ENCODE measurements around the gene SLC38A3. TPM values are rescaled to one million over a fixed set of nuclear protein-coding genes. Genes with fewer than 3 reads are reported as not detected.

Gene SLC38A3
- total RNA-seq, 1 donor from 2014 or later: not detected

GRCh38 chr3:50196253-50196801, 8.7 kb upstream of the SLC38A3 start:
- H3K36me3 ChIP-seq: no peaks in the 10 kb centered on the region
- H3K27ac ChIP-seq: no peak overlapping the region
- TF ChIP-seq CTCF (IDR thresholded peaks at IDR 0.05): no peak
- H3K9me3 ChIP-seq: no peaks in the 10 kb centered on the region
- H3K4me1 ChIP-seq: peaks cover 10 to 15% of the 10 kb centered on the region in 2 donors
- H3K4me3 ChIP-seq: no peak overlapping the region
- DNase-seq (ENCODE audit: low spot score in 2 of 2): no peak
- intact Hi-C loops (cut with DNase I): no loop called here
- peaks cover 18% of the 10 kb centered on the region for H3K27me3 ChIP-seq

DNA sequence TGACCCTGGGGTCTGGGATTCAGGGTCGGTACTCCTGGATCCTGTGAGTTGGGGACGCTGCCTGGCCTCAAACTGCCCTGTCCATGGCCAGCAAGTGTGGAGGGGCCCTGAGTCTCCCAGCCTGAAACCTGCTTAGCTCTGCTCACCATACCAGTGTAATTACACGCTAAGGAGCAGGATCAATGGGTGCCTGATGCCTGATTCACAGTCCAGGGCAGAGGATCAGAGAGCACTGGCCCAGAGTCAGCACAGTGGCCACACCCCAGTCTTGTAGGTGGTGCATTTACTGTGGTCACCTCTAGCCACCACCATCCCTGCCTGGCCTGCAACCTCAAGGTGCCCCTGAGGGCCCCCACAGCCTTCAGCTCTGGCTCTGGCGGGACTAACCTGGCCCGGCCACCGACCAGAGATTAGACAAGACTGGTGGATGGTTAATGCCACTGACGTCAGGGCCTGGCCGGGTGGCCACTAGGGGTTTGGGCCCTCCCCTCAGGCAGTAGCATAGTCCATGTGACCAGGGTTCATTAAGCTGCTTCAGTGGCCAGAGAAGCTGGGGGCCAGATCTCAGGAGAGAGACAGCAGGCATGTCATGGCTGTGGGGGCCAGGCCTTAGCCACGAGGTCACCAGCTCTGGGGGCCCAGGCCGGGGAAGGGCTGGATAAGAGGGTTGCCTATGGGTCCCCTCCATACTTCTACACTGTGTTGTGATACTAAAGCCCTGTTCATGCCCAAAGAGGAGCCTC, 3.3 kb upstream of the SLC38A3 start:
- no peaks in the 10 kb centered on the region for H3K27me3 ChIP-seq
- H3K27ac ChIP-seq: no peak overlapping the region
- H3K9me3 ChIP-seq: no peaks in the 10 kb centered on the region
- no peak for TF ChIP-seq CTCF (IDR thresholded peaks at IDR 0.05)
- peaks cover 12 to 15% of the 10 kb centered on the region in 2 donors for H3K4me1 ChIP-seq
- intact Hi-C loops (cut with DNase I): no loop called here
- no peak for DNase-seq (ENCODE audit: low spot score in 2 of 2)
- H3K36me3 ChIP-seq: no peaks in the 10 kb centered on the region
- H3K4me3 ChIP-seq: no peak overlapping the region

- Histone ChIP-seq H3K27me3 (no peaks in the 10 kb centered on the region), H3K4me3 (no peak overlapping the region)
These were observed 2.5 kb upstream of the SLC38A3 start for GRCh38 chr3:50202353-50203112.

GRCh38 chr3:50203113-50203808, 1.8 kb upstream of the SLC38A3 start:
- peaks cover 12 to 15% of the 10 kb centered on the region in 2 donors for H3K4me1 ChIP-seq
- no peak for DNase-seq (ENCODE audit: low spot score in 2 of 2)
- no peaks in the 10 kb centered on the region for H3K27me3 ChIP-seq
- no peak overlapping the region for H3K4me3 ChIP-seq
- TF ChIP-seq CTCF (IDR thresholded peaks at IDR 0.05): no peak
- H3K27ac ChIP-seq: no peak overlapping the region
- H3K9me3 ChIP-seq: no peaks in the 10 kb centered on the region
- intact Hi-C loops (cut with DNase I): no loop called here
- H3K36me3 ChIP-seq: no peaks in the 10 kb centered on the region

More at GRCh38 chr3:50202353-50203112, 2.5 kb upstream of the SLC38A3 start:
- DNase-seq (ENCODE audit: low spot score in 2 of 2): no peak
- Histone ChIP-seq H3K36me3 (no peaks in the 10 kb centered on the region), H3K9me3 (no peaks in the 10 kb centered on the region), H3K27ac (no peak overlapping the region), H3K4me1 (peaks cover 12 to 15% of the 10 kb centered on the region in 2 donors)
- intact Hi-C loops (cut with DNase I): no loop called here
- TF ChIP-seq CTCF (IDR thresholded peaks at IDR 0.05): no peak

All from ascending aorta (tissue), 2 donors.